Ascending aorta (tissue), 2 donors: ENCODE measurements around the gene ASH1L. TPM values are rescaled to one million over a fixed set of nuclear protein-coding genes. Genes with fewer than 3 reads are reported as not detected.
"Not testable (repeated sequence)": the region's sequence is repeated elsewhere in the genome, so short reads cannot be mapped to it uniquely, and the experiment has no call there.

Experiments
- DNase-seq, 2 donors: peaks; one replicate each; pipeline ENCODE4 v3.0.0-alpha.2; 2019; ENCODE audit warnings: low spot score in 2 of 2
- H3K27ac ChIP-seq, 2 donors: fragments of 200-600 bp; sonication (generic); one replicate each; pipeline ENCODE4 v1.5.1; 2016 to 2017; ENCODE audit warnings: mild to moderate bottlenecking in 1 of 2
- H3K27me3 ChIP-seq: fragments of 200-600 bp; sonication (generic); one replicate; pipeline ENCODE4 v1.5.1; 2017
- H3K36me3 ChIP-seq, 2 donors: fragments of 200-600 bp; sonication (generic); one replicate each; pipeline ENCODE4 v1.5.1; 2016
- H3K4me1 ChIP-seq, 2 donors: fragments of 200-600 bp; sonication (generic); one replicate each; pipeline ENCODE4 v1.5.1; 2016 to 2017; ENCODE audit warnings: mild to moderate bottlenecking in 1 of 2
- H3K4me3 ChIP-seq, 2 donors: fragments of 200-600 bp; sonication (generic); one replicate each; pipeline ENCODE4 v1.5.1; 2016 to 2017; ENCODE audit warnings: mild to moderate bottlenecking in 1 of 2
- H3K9me3 ChIP-seq, 2 donors: fragments of 200-600 bp; sonication (generic); one replicate each; pipeline ENCODE4 v1.5.1; 2016
- CTCF ChIP-seq, 3 experiments: fragments of 200-600 bp in 2 of 3; fragments of 450-650 bp in 1 of 3; sonication (generic) in 2 of 3; IDR thresholded peaks; one replicate each; pipeline ENCODE4 v1.5.1; 2016 to 2019; ENCODE audit warnings: antibody characterized with exemption in 3 of 3, mild to moderate bottlenecking in 1 of 3, moderate library complexity in 1 of 3
- intact Hi-C: fragments of 100-400 bp; cut with DNase I; formaldehyde crosslinking; loops from one replicate; pipeline ENCODE4 v1.15.1; 2023
- total RNA-seq: library from RNA; depleted of rRNA; stranded (reverse); fragments of >200 nt; gene quantifications from one replicate; pipeline ENCODE4 v1.1.0, GENCODE V29; 2016

ASH1L gene
- total RNA-seq, 1 donor from 2014 or later: 16.2 TPM

- TF ChIP-seq CTCF (IDR thresholded peaks at IDR 0.05): no peak
- H3K27ac ChIP-seq: no peak overlapping the region
- no peak overlapping the region for H3K4me3 ChIP-seq
- peaks cover 0 to 4% of the 10 kb centered on the region in 2 donors for H3K9me3 ChIP-seq
- no peaks in the 10 kb centered on the region for H3K4me1 ChIP-seq
- peaks cover 2 to 18% of the 10 kb centered on the region in 2 donors for H3K36me3 ChIP-seq
- no peaks in the 10 kb centered on the region for H3K27me3 ChIP-seq
- no peak for DNase-seq
- intact Hi-C loops: no loop called here
Measured at GRCh38 chr1:155424091-155424490, 138.5 kb downstream of the ASH1L start.

- Histone ChIP-seq H3K36me3 (peaks cover 2 to 16% of the 10 kb centered on the region in 2 donors), H3K27me3 (no peaks in the 10 kb centered on the region), H3K9me3 (peaks cover 0 to 4% of the 10 kb centered on the region in 2 donors), H3K4me1 (no peaks in the 10 kb centered on the region), H3K27ac (no peak overlapping the region), H3K4me3 (no peak overlapping the region)
- no peak for DNase-seq
- TF ChIP-seq CTCF (IDR thresholded peaks at IDR 0.05): no peak
- intact Hi-C loops: no loop called here
Measured at GRCh38 chr1:155420788-155421187, 141.8 kb downstream of the ASH1L start.

GRCh38 chr1:155411840-155412239 is 150.8 kb downstream of the ASH1L start:
- H3K9me3 ChIP-seq, DNase-seq, intact Hi-C loops, H3K4me1 ChIP-seq, H3K27ac ChIP-seq, H3K27me3 ChIP-seq, H3K4me3 ChIP-seq: not testable (repeated sequence)
- H3K36me3 ChIP-seq: peaks cover 26% of the 10 kb centered on the region in 2 donors

GRCh38 chr1:155410931-155411330 is 151.7 kb downstream of the ASH1L start:
- Histone ChIP-seq H3K27me3 (no peaks in the 10 kb centered on the region), H3K36me3 (peaks cover 26% of the 10 kb centered on the region in 2 donors), H3K4me1 (no peaks in the 10 kb centered on the region), H3K4me3 (no peak overlapping the region), H3K27ac (no peak overlapping the region), H3K9me3 (no peaks in the 10 kb centered on the region)
- intact Hi-C loops: no loop called here
- no peak for TF ChIP-seq CTCF (IDR thresholded peaks at IDR 0.05)
- no peak for DNase-seq

GRCh38 chr1:155396874-155397476 is 165.6 kb downstream of the ASH1L start:
- Histone ChIP-seq H3K36me3 (peaks cover 18 to 27% of the 10 kb centered on the region in 2 donors), H3K9me3 (no peaks in the 10 kb centered on the region), H3K27me3 (no peaks in the 10 kb centered on the region), H3K4me3 (no peak overlapping the region), H3K4me1 (no peaks in the 10 kb centered on the region), H3K27ac (no peak overlapping the region)
- TF ChIP-seq CTCF (IDR thresholded peaks at IDR 0.05): no peak
- intact Hi-C loops: no loop called here
- DNase-seq: no peak

GRCh38 chr1:155392898-155393411 is 169.6 kb downstream of the ASH1L start:
- no peaks in the 10 kb centered on the region for H3K4me1 ChIP-seq
- peaks cover 26 to 45% of the 10 kb centered on the region in 2 donors for H3K36me3 ChIP-seq
- intact Hi-C loops: no loop called here
- no peak overlapping the region for H3K4me3 ChIP-seq
- H3K27me3 ChIP-seq: no peaks in the 10 kb centered on the region
- no peaks in the 10 kb centered on the region for H3K9me3 ChIP-seq
- no peak for TF ChIP-seq CTCF (IDR thresholded peaks at IDR 0.05)
- peak overlapping the region; percentile 24 to 49 for H3K27ac ChIP-seq
- no peak for DNase-seq
